Colonic mucosa (tissue), 4 donors: ENCODE measurements around the gene GAST. TPM values are rescaled to one million over a fixed set of nuclear protein-coding genes. Genes with fewer than 3 reads are reported as not detected.

ENCODE experiments used
- DNase-seq: peaks from one replicate; pipeline ENCODE4 v3.0.0-alpha.2; 2020
- H3K27ac ChIP-seq: fragments of 200-600 bp; one replicate; pipeline ENCODE4 v1.8.0; 2021
- H3K27me3 ChIP-seq: fragments of 200-600 bp; one replicate; pipeline ENCODE4 v1.8.0; 2021
- H3K36me3 ChIP-seq: fragments of 200-600 bp; one replicate; pipeline ENCODE4 v1.8.0; 2021
- H3K4me1 ChIP-seq: fragments of 200-600 bp; one replicate; pipeline ENCODE4 v1.8.0; 2021; ENCODE audit warnings: mild to moderate bottlenecking
- H3K4me3 ChIP-seq: fragments of 200-600 bp; one replicate; pipeline ENCODE4 v1.8.0; 2021
- H3K9ac ChIP-seq, 2 donors: one replicate each; pipeline ENCODE4 v1.7.0; 2013; ENCODE audit warnings: control low read depth in 2 of 2, low read depth in 2 of 2, low read length in 2 of 2
- H3K9me3 ChIP-seq: fragments of 200-600 bp; one replicate; pipeline ENCODE4 v1.8.0; 2021
- CTCF ChIP-seq: fragments of 200-600 bp; IDR thresholded peaks from one replicate; pipeline ENCODE4 v1.8.0; 2022; ENCODE audit warnings: antibody characterized with exemption, mild to moderate bottlenecking
- intact Hi-C: fragments of 100-400 bp; cut with DNase I; formaldehyde crosslinking; loops from one replicate; pipeline ENCODE4 v1.14.1; 2022
- total RNA-seq, 2 donors: library from RNA; stranded (reverse); fragmentation: NEBNext Ultra II Directional in 1 of 2; extraction: Animal tissue kit (Norgen Biotek cat#: 25700) in 1 of 2; gene quantifications; one replicate each; pipeline ENCODE4 v1.2.1, GENCODE V29; 2021
- donor health status: healthy.
- donor health status: DM: no; HTN: no; CAD: no.
- donor health status: DM: no; HTN: no; CAD: no.

GAST gene
- total RNA-seq = not detected

GRCh38 chr17:41711669-41712400 is at the start of gene GAST:
Gene GAST, plus strand, starts transcription at chr17:41712331. Its CDS starts 3,106 bp downstream, at chr17:41715437.
- TF ChIP-seq CTCF = no peak
- H3K27me3 ChIP-seq = no peaks in the 10 kb centered on the region
- intact Hi-C loops = no loop called here
- no peak for DNase-seq
- no peaks in the 10 kb centered on the region for H3K4me1 ChIP-seq
- H3K36me3 ChIP-seq = no peaks in the 10 kb centered on the region
- no peaks in the 10 kb centered on the region for H3K9me3 ChIP-seq
- H3K9ac ChIP-seq = no peak within 1 kb of the TSS
- H3K4me3 ChIP-seq = no peak within 1 kb of the TSS
- no peak within 1 kb of the TSS for H3K27ac ChIP-seq

- no peaks in the 10 kb centered on the region for H3K27me3 ChIP-seq
- TF ChIP-seq CTCF = no peak
- no peaks in the 10 kb centered on the region for H3K9me3 ChIP-seq
- intact Hi-C loops = loop anchor here (5.0 kb wide), 2 partner anchors 116 to 861 kb away; no protein-coding TSS in a partner anchor
- DNase-seq = no peak
- no peaks in the 10 kb centered on the region for H3K36me3 ChIP-seq
- H3K4me3 ChIP-seq = no peak overlapping the region
- H3K27ac ChIP-seq = no peak overlapping the region
- no peaks in the 10 kb centered on the region for H3K4me1 ChIP-seq
- H3K9ac ChIP-seq = no peak overlapping the region
These were observed 48.5 kb upstream of the GAST start for GRCh38 chr17:41663451-41664171.

GRCh38 chr17:41664172-41664457 is 48.0 kb upstream of the GAST start:
- intact Hi-C loops = loop anchor here (5.0 kb wide), 2 partner anchors 117 to 862 kb away; no protein-coding TSS in a partner anchor

GRCh38 chr17:41664587-41665565 is 47.3 kb upstream of the GAST start:
- H3K9ac ChIP-seq = peak overlapping the region; percentile 81 to 91
- peak; percentile 34 for DNase-seq
- no peak for TF ChIP-seq CTCF
- H3K4me3 ChIP-seq = peak overlapping the region; percentile 41
- no peaks in the 10 kb centered on the region for H3K27me3 ChIP-seq
- no peaks in the 10 kb centered on the region for H3K4me1 ChIP-seq
- no peak overlapping the region for H3K27ac ChIP-seq
- intact Hi-C loops = loop anchor here (5.0 kb wide), 2 partner anchors 118 to 863 kb away; no protein-coding TSS in a partner anchor
- H3K36me3 ChIP-seq = no peaks in the 10 kb centered on the region
- no peaks in the 10 kb centered on the region for H3K9me3 ChIP-seq

More at GRCh38 chr17:41664172-41664457, 48.0 kb upstream of the GAST start:
- no peak for DNase-seq
- no peak for TF ChIP-seq CTCF
- H3K4me3 ChIP-seq = no peak overlapping the region
- no peaks in the 10 kb centered on the region for H3K4me1 ChIP-seq
- H3K9ac ChIP-seq = no peak overlapping the region
- no peaks in the 10 kb centered on the region for H3K27me3 ChIP-seq
- no peaks in the 10 kb centered on the region for H3K36me3 ChIP-seq
- no peak overlapping the region for H3K27ac ChIP-seq
- H3K9me3 ChIP-seq = no peaks in the 10 kb centered on the region
